B cell (primary cell): Measurements from ENCODE around the gene USP48.

Experiments
- EZH2 ChIP-seq: IDR thresholded peaks from 2 replicates; pipeline ENCODE4 v1.6.1; 2012; ENCODE audit warnings: borderline replicate concordance, low read depth, mild to moderate bottlenecking, moderate library complexity, low read length; ENCODE audit not compliant: insufficient read depth, poor library complexity, severe bottlenecking
- TF ChIP-seq, protein P1 (sequence below): fragments of 200-600 bp; IDR thresholded peaks from one replicate; pipeline ENCODE4 v1.8.0; 2022; ENCODE audit warnings: antibody characterized with exemption, mild to moderate bottlenecking

DNA sequence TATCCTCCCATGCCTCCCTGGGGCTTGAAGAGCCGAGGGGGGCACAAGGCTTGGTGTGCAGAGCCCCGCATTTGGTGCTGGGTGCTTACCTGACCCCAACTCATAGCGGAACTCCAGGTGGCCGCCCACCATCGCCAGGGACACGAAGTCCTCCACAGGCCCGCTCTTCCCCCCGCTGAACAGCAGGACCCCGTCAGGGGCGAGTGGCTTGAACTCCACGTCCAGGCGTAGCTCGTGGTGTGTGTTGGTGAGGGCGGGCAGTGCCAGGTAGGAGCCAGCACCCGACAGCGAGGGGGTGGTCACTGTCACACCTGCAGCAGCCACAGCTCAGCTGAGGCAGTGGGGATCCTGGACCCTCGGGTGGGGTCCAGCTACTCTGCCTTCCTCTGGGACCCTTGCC, 46.3 kb upstream of the USP48 start:
- TF ChIP-seq, protein P1, sequence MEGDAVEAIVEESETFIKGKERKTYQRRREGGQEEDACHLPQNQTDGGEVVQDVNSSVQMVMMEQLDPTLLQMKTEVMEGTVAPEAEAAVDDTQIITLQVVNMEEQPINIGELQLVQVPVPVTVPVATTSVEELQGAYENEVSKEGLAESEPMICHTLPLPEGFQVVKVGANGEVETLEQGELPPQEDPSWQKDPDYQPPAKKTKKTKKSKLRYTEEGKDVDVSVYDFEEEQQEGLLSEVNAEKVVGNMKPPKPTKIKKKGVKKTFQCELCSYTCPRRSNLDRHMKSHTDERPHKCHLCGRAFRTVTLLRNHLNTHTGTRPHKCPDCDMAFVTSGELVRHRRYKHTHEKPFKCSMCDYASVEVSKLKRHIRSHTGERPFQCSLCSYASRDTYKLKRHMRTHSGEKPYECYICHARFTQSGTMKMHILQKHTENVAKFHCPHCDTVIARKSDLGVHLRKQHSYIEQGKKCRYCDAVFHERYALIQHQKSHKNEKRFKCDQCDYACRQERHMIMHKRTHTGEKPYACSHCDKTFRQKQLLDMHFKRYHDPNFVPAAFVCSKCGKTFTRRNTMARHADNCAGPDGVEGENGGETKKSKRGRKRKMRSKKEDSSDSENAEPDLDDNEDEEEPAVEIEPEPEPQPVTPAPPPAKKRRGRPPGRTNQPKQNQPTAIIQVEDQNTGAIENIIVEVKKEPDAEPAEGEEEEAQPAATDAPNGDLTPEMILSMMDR, result no peak
- no peak for TF ChIP-seq EZH2
